Activated gamma-delta T cell treated with anti-CD3 and anti-CD28 coated beads, Interleukin-2, amount 50 U/mL, for 16 hours (primary cell): Measurements from ENCODE around the gene CREM.
"Not testable (repeated sequence)": the region's sequence is repeated elsewhere in the genome, so short reads cannot be mapped to it uniquely, and the experiment has no call there.

Experiments used
- DNase-seq: peaks from one replicate; pipeline ENCODE4 v3.0.0-alpha.2; 2020; ENCODE audit warnings: low read depth

CREM gene

GRCh38 chr10:35194471-35194870 is 67.8 kb downstream of the CREM start:
- no peak for DNase-seq

DNA sequence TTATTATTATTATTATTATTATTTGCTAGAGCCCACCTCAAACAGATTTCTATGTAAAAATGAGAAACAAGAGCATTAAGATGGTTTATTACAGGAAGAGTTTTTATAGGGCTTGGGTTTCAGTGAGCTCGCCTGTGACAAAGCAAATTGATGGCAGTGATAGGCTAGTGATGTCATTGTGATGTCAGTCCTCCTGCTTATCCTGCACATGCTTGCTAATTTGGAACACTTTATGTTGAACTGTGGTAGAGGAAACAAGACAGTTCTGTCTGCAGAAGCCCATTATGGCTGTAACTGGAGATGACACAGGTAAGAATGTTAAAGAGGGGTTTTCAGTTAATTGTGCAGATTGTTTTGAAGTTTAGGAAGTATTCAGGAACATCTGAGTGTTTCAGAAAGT is 68.3 kb downstream of the CREM start:
- DNase-seq, result no peak

DNA sequence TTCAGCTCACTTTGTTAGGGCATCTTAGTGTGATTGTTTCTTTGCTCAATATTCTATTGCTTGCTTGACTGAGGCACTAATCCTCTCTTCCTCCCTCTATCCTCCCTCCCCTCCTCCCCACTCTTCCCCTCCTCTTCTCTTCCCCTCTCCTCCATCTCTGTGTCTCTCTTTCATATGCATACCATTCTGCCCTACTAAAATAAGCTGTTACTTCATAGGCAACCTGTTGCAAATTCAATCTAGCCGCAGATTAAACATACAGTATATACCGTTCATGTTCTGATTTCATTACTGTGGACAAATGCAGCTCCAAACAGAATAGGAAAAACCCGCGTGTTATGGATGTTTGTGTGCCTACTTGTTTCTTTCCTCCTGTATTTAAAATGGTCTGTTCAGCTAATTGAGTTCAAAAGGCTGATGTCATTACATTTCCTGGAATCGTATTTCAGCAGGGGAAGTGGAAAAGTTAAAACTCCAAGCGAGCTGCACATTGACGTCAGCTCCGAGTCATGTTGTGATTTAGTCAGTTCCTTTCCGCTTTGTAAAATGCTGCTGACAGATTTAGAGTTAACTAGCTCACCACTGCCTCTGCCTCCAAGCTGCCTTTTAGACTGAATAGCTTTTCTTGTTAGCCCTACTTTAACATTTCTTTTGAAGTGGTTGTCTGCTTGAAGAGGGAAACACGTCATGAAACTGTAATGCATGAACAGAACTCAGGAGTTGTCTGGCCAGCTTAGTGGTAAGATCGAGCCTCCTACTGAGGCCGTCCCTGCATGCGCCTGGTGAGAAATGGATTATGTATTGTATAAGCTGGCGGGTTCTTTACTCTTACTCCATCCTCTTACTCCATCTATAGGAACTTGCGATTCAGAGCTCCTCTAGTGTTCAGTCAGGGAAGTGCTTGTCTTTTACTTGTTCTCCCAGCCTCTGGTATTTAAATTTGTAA is 69.0 kb downstream of the CREM start:
- DNase-seq, result peak; percentile 58

GRCh38 chr10:35200487-35200886 is 73.8 kb downstream of the CREM start:
- no peak for DNase-seq

GRCh38 chr10:35201234-35201633 is 74.6 kb downstream of the CREM start:
- DNase-seq, result no peak

- no peak for DNase-seq
Observed at GRCh38 chr10:35202050-35202449, 75.4 kb downstream of the CREM start.

DNA sequence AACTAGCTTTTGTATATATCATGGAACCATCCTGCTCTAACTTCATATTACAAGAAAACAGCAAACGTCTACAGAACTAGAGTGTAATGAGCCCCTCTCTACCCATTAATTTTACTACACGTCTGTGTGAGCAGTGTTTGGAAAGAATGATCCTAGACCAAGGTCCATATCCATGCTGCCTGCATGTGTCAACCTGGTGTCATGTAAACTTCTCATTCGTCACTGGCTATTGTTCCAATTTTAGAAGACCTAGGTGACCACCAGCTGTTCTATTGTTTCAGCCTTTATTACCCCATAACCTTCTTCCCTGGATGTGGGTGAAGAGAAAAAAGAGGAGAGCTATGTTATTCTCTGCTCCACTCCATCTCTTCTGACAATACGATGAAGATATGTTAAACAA is 77.1 kb downstream of the CREM start:
- DNase-seq, result no peak

DNA sequence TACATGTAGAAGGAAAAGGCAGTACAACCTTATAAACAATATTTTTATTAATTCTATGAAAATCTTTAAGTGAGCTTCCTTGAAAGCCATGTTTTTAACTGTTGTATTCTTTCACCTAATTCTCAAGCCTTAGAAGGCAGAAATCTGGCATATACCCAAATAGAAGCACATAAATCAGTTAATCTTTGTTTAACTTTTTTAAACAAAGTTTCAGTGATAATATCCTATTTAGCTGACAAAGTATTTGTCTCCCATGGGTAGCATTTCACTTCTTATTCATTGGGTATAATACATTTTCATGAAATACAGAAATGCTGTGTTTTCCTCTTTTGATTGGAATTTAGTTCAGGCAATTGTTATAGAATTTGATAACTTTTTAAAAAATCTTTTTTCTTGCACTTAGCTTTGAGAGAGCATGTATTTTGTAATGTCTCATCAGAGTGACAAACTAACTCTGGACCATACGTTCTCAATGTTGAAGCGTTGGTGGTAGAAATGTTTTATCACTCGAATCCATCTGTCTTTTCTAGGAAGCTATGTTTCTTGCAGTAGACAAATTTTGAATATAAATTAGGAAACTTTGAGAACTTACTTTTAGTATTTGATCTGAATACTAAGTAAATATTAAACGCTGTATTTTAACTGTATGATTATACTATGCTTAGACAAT is 78.1 kb downstream of the CREM start:
- no peak for DNase-seq

DNA sequence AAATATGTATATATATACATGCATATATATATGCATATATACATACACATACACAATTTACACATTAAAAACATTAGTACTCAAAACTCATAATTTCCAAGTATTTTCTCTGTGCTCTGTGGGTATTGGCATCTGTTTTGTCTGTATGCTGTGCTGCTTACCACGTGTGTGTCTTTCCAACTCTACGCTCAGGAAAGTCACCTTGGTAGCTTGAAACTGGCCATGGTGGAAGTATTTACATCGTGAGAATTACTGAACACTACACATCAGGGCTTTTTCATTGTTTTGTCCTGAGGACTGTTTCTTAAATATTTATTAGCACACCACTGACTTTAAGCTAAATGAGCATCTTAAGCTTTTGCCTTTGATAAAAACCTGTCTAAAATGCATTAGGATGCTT is 79.6 kb downstream of the CREM start:
- no peak for DNase-seq

- DNase-seq, result no peak
Observed at GRCh38 chr10:35208536-35208935, 81.9 kb downstream of the CREM start.

- DNase-seq, result no peak
Observed at GRCh38 chr10:35208949-35209613, 82.4 kb downstream of the CREM start.

- no peak for DNase-seq
Observed at GRCh38 chr10:35210961-35211360, 84.3 kb downstream of the CREM start.

GRCh38 chr10:35211390-35211789 is 84.7 kb downstream of the CREM start:
- no peak for DNase-seq

DNA sequence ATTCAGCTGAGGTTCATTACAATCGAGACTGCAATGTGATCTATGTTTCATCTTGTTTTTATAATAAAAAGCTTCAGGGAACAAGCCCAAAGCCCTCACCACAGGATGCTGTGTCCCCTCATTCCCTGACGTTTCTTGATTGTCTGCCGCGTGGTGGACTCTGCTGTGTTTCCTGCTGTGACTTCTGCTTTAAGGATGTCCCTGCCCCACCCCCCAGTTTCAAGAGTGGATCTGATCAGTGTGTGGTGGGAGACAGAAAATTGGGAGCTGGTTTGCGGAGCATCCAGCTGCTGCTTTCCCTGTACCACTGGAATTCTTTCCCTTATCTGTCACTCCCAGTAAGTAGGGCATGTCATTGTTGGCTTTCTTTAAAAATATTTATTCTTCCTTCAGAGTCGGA is 86.2 kb downstream of the CREM start:
- no peak for DNase-seq

GRCh38 chr10:35213699-35214098 is 87.1 kb downstream of the CREM start:
- no peak for DNase-seq

DNA sequence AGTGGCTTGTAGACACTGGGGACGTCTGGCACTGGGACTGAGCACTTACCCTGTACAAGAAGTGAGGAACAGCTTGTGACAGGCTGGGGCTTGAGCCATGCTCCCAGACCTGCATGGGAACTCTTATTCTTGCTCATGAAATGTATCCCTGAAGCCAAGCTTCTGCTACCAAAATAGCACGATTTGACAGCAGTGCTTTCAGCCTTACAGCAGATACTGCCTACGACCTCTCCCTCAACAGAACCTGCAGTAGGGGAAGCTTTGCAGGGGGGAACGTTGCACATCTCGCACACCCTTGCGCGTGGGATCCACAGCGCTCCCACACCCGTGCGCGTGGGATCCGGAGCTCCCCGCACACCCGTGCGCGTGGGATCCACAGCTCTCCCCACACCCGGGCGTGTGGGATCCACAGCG is 88.0 kb downstream of the CREM start:
- no peak for DNase-seq

GRCh38 chr10:35215107-35215506 is 88.5 kb downstream of the CREM start:
- DNase-seq, result no peak

- DNase-seq, result no peak
Observed at GRCh38 chr10:35216303-35216905, 89.8 kb downstream of the CREM start.

DNA sequence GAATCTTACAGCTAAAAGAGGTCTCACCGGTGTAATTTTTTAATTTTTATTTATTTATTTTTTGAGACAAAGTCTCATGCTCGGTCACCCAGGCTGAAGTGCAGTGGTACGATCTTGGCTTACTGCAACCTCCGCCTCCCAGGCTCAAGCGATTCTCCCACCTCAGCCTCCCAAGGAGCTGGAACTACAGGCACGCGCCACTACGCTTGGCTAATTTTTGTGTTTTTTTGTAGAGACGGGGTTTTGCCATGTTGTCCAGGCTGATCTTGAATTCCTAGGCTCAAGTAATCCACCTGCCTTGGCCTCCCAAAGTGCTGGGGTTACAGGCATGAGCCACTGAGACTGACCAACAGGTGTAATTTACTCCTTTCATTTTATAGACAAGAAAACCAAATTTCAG is 90.3 kb downstream of the CREM start:
- DNase-seq, result not testable (repeated sequence)

- no peak for DNase-seq
Observed at GRCh38 chr10:35217455-35217854, 90.8 kb downstream of the CREM start.

- peak; percentile 69 for DNase-seq
Observed at GRCh38 chr10:35218339-35218955, 91.8 kb downstream of the CREM start.

- no peak for DNase-seq
Observed at GRCh38 chr10:35219292-35219691, 92.6 kb downstream of the CREM start.
